T-helper 2 cell (primary cell): Measurements from ENCODE around the gene PDE8A.
"Not testable (repeated sequence)": the region's sequence is repeated elsewhere in the genome, so short reads cannot be mapped to it uniquely, and the experiment has no call there.

ENCODE experiments used
- DNase-seq, 5 experiments: peaks; one replicate each; pipeline versions ENCODE4 v3.0.0 to v3.0.0-alpha.2; 2012 to 2022

PDE8A gene

GRCh38 chr15:85179700-85180099, 198.0 kb downstream of the PDE8A start:
- DNase-seq, result no peak

DNA sequence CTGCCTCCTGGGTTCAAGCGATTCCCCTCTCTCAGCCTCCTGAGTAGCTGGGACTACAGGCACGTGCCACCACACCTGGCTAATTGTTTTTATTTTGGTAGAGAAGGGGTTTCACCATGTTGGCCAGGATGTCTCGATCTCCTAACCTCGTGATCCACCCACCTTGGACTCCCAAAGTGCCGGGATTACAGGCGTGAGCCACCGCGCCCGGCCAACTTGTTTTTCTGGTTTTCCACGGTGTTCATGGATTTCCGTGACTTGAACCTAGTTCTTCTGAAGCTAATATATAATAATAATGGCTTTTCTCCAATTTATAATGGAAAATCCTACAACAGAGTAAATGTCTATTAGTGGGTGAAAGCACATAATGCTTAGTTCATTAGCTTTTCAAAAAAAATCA, 203.7 kb downstream of the PDE8A start:
- DNase-seq, result not testable (repeated sequence)

DNA sequence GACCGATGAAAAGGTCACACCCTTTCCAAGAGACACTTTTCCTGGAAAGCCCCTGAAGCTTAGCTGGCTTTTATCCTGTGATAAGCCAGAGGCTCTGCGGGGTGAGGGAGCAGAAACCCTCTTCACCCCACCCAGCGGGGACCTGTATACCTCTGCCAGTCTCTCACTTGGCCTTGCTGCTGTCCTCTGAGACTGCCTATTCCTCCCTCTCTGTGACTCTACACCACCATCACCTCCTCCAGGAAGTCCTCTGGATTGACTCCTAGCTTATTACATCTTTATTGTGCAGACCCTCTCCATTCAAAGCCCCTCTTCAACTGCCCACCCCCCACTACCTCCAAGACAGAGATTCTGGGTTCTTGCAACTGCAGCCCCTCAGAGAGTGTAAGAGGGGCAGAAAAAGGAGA, 206.5 kb downstream of the PDE8A start:
- DNase-seq, result not testable (repeated sequence)
